H1 (cell line): ENCODE results near the gene FHIT.

Experiments used
- BACH1 ChIP-seq: IDR thresholded peaks from 2 replicates; pipeline ENCODE4 v1.6.1; 2012; ENCODE audit warnings: low read length, improper control_type of control experiment
- BCL11A ChIP-seq, 2 experiments: IDR thresholded peaks; one replicate each; pipeline ENCODE4 v1.6.1; 2011; ENCODE audit warnings: low read depth in 2 of 2, low read length in 2 of 2, mild to moderate bottlenecking in 2 of 2
- EZH2 ChIP-seq: fragments of 200-600 bp; sonication (generic); IDR thresholded peaks from 2 replicates; pipeline ENCODE4 v1.7.1; 2012; ENCODE audit warnings: low read depth, mild to moderate bottlenecking, moderate library complexity, low read length, inconsistent platforms; ENCODE audit not compliant: severe bottlenecking
- FOSL1 ChIP-seq: IDR thresholded peaks from 2 replicates; pipeline ENCODE4 v1.6.1; 2011; ENCODE audit warnings: mild to moderate bottlenecking, low read depth, low read length, moderate library complexity; ENCODE audit not compliant: insufficient read depth
- POLR2AphosphoS5 ChIP-seq: IDR thresholded peaks from 2 replicates; pipeline ENCODE4 v1.6.1; 2011; ENCODE audit warnings: low read depth, low read length
- TAF1 ChIP-seq: IDR thresholded peaks from 2 replicates; pipeline ENCODE4 v1.6.1; 2011; ENCODE audit warnings: mild to moderate bottlenecking, low read depth, low read length
- TCF12 ChIP-seq: IDR thresholded peaks from 2 replicates; pipeline ENCODE4 v1.6.1; 2011; ENCODE audit warnings: low read depth, mild to moderate bottlenecking, low read length
- TF ChIP-seq, protein P1 (sequence below), 3 experiments: IDR thresholded peaks; 1 replicate in 2 of 3; 2 replicates in 1 of 3; pipeline versions ENCODE4 v1.5.1 to v1.6.1; 2011; ENCODE audit warnings: low read length in 3 of 3, mild to moderate bottlenecking in 3 of 3, inconsistent platforms in 2 of 3, low read depth in 1 of 3, moderate library complexity in 1 of 3; ENCODE audit not compliant: insufficient read depth in 1 of 3; ENCODE audit errors: control extremely low read depth in 1 of 3
- TF ChIP-seq, protein P2 (sequence below): IDR thresholded peaks from 2 replicates; pipeline ENCODE4 v1.6.1; 2011; ENCODE audit warnings: low read length, improper control_type of control experiment

DNA sequence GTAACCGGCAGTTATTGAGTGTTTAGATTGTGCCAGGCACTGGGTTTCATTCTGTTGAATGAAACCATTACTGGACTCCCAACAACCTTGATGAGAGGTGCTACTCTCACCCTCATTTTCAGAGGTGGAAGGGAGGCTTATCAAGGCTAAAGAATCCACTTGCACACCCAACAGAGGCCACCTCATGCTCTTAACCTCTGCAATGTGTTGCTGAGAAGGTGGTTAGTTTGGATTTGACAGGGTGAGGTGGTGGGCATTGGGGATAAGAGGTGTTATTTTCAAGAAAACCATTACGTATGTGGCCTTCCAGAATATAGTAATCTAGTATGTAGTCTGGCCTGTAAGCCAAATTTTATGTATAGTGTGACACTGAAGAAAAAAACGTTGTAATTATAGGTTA lies 73.1 kb downstream of the FHIT start:
- TF ChIP-seq FOSL1 (no peak), TCF12 (no peak), BCL11A (IDR thresholded peaks at IDR 0.05; ENCODE audit: low read depth in 2 of 2, low read length in 2 of 2) (no peak), POLR2AphosphoS5 (no peak), BACH1 (no peak), EZH2 (no peak), TAF1 (no peak)
- TF ChIP-seq, protein P1, sequence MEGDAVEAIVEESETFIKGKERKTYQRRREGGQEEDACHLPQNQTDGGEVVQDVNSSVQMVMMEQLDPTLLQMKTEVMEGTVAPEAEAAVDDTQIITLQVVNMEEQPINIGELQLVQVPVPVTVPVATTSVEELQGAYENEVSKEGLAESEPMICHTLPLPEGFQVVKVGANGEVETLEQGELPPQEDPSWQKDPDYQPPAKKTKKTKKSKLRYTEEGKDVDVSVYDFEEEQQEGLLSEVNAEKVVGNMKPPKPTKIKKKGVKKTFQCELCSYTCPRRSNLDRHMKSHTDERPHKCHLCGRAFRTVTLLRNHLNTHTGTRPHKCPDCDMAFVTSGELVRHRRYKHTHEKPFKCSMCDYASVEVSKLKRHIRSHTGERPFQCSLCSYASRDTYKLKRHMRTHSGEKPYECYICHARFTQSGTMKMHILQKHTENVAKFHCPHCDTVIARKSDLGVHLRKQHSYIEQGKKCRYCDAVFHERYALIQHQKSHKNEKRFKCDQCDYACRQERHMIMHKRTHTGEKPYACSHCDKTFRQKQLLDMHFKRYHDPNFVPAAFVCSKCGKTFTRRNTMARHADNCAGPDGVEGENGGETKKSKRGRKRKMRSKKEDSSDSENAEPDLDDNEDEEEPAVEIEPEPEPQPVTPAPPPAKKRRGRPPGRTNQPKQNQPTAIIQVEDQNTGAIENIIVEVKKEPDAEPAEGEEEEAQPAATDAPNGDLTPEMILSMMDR (IDR thresholded peaks at IDR 0.05; ENCODE audit: control extremely low read depth in 1 of 3, insufficient read depth in 1 of 3, low read depth in 1 of 3, low read length in 3 of 3) = no peak
- TF ChIP-seq, protein P2, sequence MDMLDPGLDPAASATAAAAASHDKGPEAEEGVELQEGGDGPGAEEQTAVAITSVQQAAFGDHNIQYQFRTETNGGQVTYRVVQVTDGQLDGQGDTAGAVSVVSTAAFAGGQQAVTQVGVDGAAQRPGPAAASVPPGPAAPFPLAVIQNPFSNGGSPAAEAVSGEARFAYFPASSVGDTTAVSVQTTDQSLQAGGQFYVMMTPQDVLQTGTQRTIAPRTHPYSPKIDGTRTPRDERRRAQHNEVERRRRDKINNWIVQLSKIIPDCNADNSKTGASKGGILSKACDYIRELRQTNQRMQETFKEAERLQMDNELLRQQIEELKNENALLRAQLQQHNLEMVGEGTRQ = no peak
